HUES6 (cell line): ENCODE measurements around the gene ARID5B.

Experiments
- H3K27ac ChIP-seq: 2 replicates; pipeline ENCODE4 v1.7.0; 2013; ENCODE audit warnings: low read depth, mild to moderate bottlenecking, low read length, inconsistent platforms
- H3K27me3 ChIP-seq: 2 replicates; pipeline ENCODE4 v1.6.1; 2013; ENCODE audit warnings: low read length; ENCODE audit not compliant: control insufficient read depth, insufficient read depth
- H3K36me3 ChIP-seq: 2 replicates; pipeline ENCODE4 v1.6.1; 2013; ENCODE audit warnings: low read length; ENCODE audit not compliant: control insufficient read depth, insufficient read depth
- H3K4me1 ChIP-seq: 2 replicates; pipeline ENCODE4 v1.6.1; 2013; ENCODE audit warnings: low read length; ENCODE audit not compliant: control insufficient read depth, insufficient read depth
- H3K4me3 ChIP-seq: 2 replicates; pipeline ENCODE4 v1.5.1; 2013; ENCODE audit warnings: low read depth, low read length
- H3K9ac ChIP-seq: one replicate; pipeline ENCODE4 v1.6.1; 2013; ENCODE audit warnings: mild to moderate bottlenecking, low read length
- H3K9me3 ChIP-seq: 2 replicates; pipeline ENCODE4 v1.6.1; 2013; ENCODE audit warnings: low read depth, low read length; ENCODE audit not compliant: control insufficient read depth, insufficient read depth

ARID5B gene

DNA sequence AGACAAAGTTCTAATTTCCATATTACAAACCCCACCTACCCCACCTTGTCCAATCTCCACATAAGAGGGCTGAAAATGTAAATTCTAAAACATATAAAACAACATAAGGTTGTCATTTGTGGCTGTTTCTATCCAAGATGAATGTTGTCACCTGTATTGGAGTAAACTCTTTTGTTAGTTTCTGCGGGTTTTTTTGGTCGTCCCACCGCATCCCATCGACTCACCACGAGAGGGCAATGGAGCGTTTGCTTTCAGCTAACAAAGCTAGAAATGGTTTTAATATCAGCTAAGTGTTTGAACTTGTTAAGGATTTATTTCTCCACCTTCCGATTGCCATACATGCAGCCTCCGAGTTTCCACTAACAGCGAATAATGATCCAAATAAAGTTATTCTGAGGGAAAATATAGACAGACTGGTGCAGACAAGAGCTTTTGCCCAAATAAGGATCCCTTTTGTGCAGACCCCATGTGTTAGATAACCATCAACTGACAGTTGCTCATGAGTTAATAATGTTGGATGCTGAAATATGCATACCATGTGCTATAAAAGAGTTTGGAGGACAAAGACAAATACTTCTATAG lies 137.2 kb downstream of the ARID5B start:
- Histone ChIP-seq H3K9ac (no peak overlapping the region), H3K27me3 (peaks cover 40% of the 10 kb centered on the region), H3K36me3 (no peaks in the 10 kb centered on the region), H3K4me3 (no peak overlapping the region), H3K4me1 (peaks cover 25% of the 10 kb centered on the region), H3K27ac (no peak overlapping the region), H3K9me3 (no peaks in the 10 kb centered on the region)

DNA sequence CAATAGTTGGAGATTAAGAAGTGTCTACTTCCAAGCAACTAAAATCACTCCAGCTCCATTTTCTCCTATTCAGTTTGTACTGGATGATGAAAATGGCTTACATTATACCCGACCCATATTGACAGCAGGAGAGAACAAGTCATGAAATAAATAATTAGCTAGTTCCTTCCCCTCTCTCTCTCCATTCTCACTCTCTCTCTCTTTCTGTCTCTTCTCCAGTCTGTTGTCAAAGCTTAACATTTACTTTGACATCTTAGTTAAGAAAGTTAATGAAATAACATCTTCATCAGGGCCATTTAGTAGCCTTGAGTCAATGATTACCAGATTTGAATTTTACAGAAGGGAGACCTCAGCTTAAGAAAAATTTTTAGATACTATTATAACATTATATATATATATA lies 138.5 kb downstream of the ARID5B start:
- no peaks in the 10 kb centered on the region for H3K36me3 ChIP-seq
- H3K27me3 ChIP-seq: peaks cover 33% of the 10 kb centered on the region
- no peak overlapping the region for H3K9ac ChIP-seq
- peaks cover 29% of the 10 kb centered on the region for H3K4me1 ChIP-seq
- H3K9me3 ChIP-seq: no peaks in the 10 kb centered on the region
- no peak overlapping the region for H3K4me3 ChIP-seq
- no peak overlapping the region for H3K27ac ChIP-seq

DNA sequence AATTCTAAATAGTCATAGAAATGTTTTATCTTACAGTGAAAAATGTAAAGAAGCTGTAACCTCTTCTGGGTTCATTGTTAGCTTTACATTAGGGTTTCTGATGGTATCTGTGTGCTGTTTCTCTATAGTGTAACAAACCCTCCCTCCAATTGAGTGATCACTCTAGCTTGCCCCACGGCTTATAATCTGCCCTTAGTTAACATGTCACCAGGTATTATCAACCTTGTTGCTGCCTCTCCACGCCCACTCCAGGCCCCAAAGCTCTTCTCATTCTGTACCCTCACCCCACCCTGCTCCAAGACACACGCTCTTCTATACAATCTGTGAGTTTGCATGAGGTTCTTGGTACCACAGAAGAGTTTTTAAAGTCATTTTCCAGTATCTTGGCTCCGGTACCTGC lies 139.4 kb downstream of the ARID5B start:
- Histone ChIP-seq H3K9me3 (no peaks in the 10 kb centered on the region), H3K4me3 (no peak overlapping the region)

DNA sequence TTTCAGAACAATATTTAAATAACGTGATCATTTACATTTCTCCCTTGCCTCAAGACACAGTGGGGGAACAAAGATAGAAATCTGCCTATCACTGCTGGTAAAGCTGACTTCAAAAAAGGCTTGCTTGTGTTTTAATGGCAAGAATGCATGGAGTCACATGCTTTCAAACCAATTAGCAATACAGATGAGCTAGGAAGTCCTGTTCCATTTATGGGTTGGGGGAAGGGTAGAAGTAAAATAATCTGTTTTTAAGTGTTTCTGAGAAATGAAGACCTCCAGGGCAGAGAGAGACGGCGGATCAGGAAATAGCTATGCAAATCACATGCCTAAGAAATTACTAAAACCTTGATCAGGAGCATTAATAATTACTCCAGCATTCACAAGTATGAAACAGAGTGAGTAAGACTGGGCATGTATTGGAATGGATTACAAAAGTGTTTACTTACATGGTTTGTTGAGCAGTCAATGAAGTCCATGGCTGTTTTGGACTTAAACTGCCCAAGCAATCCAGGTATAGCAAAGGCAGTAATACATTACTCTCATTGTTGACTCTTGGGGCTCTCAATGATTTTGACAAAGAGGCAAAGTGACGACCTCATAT lies 142.0 kb downstream of the ARID5B start:
- no peaks in the 10 kb centered on the region for H3K36me3 ChIP-seq
- peaks cover under 1% of the 10 kb centered on the region; the same call in 1 of the 2 replicates for H3K27me3 ChIP-seq
- peaks cover 27% of the 10 kb centered on the region for H3K4me1 ChIP-seq
- no peak overlapping the region for H3K9ac ChIP-seq
- no peak overlapping the region for H3K27ac ChIP-seq
- no peaks in the 10 kb centered on the region for H3K9me3 ChIP-seq
- no peak overlapping the region for H3K4me3 ChIP-seq

More for the DNA sequence above, 139.4 kb downstream of the ARID5B start:
- no peak overlapping the region for H3K27ac ChIP-seq
- peaks cover 25% of the 10 kb centered on the region for H3K27me3 ChIP-seq
- no peak overlapping the region for H3K9ac ChIP-seq
- H3K36me3 ChIP-seq: no peaks in the 10 kb centered on the region
- H3K4me1 ChIP-seq: peaks cover 29% of the 10 kb centered on the region

DNA sequence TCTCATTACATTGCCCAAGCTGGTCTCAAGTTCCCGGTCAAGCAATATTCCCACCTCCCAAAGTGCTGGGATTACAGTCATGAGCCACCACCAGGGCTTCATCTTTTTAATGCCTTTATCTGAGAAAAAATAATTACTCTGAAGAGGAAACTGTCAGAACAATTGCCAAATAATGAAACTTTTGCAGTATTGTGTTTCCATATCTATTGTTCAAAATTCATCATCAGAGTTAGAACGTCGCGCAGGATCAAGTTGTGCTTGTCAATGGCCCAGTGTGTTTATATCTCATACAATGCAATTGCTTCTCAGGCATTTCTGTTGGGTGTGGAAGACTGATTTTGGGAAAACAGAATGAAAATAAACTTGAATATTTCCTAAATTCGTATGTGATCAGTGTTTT lies 143.1 kb downstream of the ARID5B start:
- Histone ChIP-seq H3K9ac (no peak overlapping the region), H3K36me3 (no peaks in the 10 kb centered on the region), H3K27ac (no peak overlapping the region), H3K27me3 (no peaks in the 10 kb centered on the region; the same call in 1 of the 2 replicates), H3K4me1 (peaks cover 37% of the 10 kb centered on the region), H3K9me3 (no peaks in the 10 kb centered on the region), H3K4me3 (no peak overlapping the region)

DNA sequence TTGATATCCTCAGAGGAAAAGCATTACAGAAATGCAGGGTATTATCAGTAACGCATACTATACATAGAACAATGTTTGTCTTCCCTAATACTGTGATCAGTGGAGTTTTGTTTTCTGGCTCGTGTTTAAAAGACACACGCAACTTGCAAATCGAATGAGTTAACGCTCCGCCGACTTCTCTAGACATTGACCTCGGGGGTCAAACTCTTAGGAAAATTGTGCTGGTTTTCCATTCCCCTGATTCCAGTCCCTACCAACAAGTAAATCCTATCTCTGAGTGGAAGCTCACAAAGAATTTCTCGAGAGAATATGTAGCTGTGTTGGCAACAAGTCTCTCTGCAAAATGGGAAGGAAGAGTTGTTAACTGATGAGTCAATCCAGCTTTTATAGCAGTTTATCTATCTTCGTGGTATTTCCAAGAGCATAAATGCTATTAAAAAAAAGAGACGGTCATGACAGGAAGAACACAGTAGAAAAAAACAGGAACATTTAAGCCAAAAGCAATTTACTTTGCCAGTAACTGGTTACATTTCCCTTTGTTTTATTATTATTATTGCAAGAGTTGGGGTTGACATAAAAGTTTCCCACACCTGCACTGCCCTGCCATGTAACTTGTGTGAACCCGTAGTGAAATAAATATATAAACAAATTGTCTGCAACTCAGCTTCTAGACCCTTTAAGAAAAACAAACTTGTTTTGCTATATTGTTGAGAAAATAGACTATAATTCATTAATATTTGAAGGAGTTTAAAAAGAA lies 144.4 kb downstream of the ARID5B start:
- Histone ChIP-seq H3K27ac (no peak overlapping the region), H3K36me3 (no peaks in the 10 kb centered on the region), H3K9me3 (no peaks in the 10 kb centered on the region), H3K4me1 (peaks cover 51% of the 10 kb centered on the region), H3K9ac (no peak overlapping the region), H3K27me3 (no peaks in the 10 kb centered on the region; the same call in 1 of the 2 replicates), H3K4me3 (no peak overlapping the region)

DNA sequence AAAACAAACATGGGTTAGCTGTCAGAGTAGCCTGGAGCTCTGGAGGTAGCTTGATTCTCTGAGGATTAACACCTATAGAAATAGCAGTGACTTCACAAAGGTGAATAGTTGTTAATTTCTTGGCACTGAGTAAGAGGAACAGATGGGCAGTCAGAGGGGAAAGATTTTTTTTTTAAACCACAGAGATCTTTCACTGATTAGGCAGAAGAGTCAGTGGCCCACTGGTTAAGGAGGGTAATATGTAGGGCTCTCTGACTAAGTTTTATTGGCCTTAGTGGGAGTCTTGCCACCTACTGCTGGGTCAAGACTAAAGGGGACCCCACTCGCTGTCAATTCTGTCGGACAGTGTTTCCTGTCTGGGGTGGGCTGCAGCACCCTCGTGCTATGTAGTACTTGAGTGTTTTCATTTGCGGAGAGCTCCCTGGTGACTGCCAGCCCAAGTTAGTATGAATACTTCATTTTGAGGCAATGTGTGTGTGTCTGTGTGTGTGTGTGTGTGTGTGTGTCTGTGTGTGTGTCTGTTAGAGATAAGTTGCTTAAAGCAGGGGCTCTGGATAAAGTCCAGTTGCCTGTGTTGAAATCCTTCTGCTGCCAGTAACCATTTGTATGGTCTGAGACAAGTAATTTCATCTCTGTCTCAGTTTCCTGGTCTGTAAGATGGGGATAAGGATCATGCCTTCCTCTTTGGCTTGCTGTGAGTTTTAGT lies 145.2 kb downstream of the ARID5B start:
- Histone ChIP-seq H3K27me3 (no peaks in the 10 kb centered on the region; the same call in 1 of the 2 replicates), H3K36me3 (no peaks in the 10 kb centered on the region), H3K27ac (no peak overlapping the region), H3K9me3 (no peaks in the 10 kb centered on the region), H3K4me1 (peaks cover 56% of the 10 kb centered on the region), H3K9ac (no peak overlapping the region), H3K4me3 (no peak overlapping the region)

DNA sequence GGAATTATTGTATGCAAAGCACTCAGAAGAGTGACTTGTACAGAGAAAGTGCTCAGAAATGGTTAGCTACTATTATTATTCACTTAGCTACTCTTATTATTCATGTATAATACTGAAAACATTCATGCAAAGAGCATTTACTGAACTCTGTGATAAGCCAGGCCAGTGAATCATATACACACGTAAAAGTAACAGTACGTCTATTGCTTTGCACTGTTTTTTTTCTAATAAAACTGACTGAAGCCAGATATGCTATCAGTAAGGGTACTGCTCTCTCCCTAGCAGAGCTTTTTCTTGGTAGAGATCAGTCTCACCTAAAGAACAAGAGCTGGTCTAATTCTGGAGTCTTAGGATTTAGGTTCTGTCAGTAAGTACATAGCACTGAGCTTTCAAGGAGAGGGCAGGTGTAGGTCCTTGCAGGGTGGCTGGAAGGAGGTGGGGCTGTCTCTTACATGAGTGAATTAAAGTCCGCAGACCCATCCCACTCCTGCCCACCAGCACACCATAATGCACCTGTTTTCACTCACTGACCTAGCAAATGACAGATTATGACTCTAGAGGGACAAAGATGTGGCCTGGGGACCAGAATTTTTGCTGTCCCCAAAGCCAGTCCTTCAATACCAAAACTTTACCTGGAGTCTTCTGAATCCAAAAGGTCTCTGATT lies 145.9 kb downstream of the ARID5B start:
- no peaks in the 10 kb centered on the region for H3K9me3 ChIP-seq
- no peak overlapping the region for H3K4me3 ChIP-seq
- H3K27ac ChIP-seq: no peak overlapping the region
- H3K27me3 ChIP-seq: no peaks in the 10 kb centered on the region
- peaks cover 56% of the 10 kb centered on the region for H3K4me1 ChIP-seq
- no peak overlapping the region for H3K9ac ChIP-seq
- no peaks in the 10 kb centered on the region for H3K36me3 ChIP-seq

DNA sequence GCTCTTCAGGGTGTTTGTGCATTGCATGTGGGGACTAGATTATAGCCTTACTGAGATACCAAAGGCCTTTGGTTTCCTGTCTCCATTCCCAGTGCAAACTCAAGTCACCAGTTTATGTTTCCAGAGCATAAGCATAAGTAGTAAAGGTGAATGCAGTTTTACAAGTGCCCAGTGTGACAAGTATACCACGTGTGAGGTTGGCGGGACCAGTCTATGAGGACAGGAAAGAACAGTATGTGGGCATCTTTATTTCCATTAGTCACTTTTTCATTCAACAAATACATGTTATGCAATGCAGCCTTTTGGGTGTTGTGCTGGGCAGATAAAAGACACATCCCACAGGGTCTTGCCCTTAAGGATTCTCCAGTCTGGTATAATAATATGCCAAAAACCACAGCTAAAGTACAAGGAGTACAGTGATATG lies 146.5 kb downstream of the ARID5B start:
- Histone ChIP-seq H3K4me3 (no peak overlapping the region), H3K27ac (no peak overlapping the region), H3K4me1 (peaks cover 54% of the 10 kb centered on the region), H3K36me3 (no peaks in the 10 kb centered on the region), H3K27me3 (no peaks in the 10 kb centered on the region), H3K9ac (no peak overlapping the region), H3K9me3 (no peaks in the 10 kb centered on the region)

DNA sequence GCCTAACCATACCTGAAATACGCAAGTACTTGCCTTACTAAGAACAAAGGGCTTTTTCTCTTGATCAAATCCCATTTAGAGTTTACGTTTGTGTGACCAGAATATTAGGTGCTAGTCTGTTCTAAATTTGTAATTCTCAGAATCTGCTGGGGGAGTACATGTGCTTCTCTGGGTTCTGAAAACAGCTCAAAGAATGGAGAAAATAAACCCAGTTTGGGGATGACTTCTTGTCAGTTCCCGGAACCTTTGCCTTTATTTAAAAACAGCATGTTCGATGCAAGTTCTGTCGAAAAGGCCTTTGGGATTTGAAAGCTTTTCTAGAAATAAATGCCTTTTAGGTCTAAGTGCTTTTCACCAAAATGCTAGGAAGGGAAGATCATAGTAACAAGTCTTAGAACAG lies 147.0 kb downstream of the ARID5B start:
- H3K9me3 ChIP-seq: no peaks in the 10 kb centered on the region
- H3K36me3 ChIP-seq: no peaks in the 10 kb centered on the region
- peak overlapping the region; percentile 14 for H3K9ac ChIP-seq
- no peak overlapping the region for H3K27ac ChIP-seq
- peaks cover 49% of the 10 kb centered on the region for H3K4me1 ChIP-seq
- no peak overlapping the region for H3K4me3 ChIP-seq
- H3K27me3 ChIP-seq: no peaks in the 10 kb centered on the region
